G401 (cell line): ENCODE results near the gene SGK2. TPM values are rescaled to one million over a fixed set of nuclear protein-coding genes. Genes with fewer than 3 reads are reported as not detected.
A peak's percentile ranks its signal among the peaks of the same experiment; 100 is the strongest.
"Not testable (repeated sequence)": the region's sequence is repeated elsewhere in the genome, so short reads cannot be mapped to it uniquely, and the experiment has no call there.

ENCODE experiments used
- DNase-seq: peaks from one replicate; pipeline ENCODE4 v3.0.0-alpha.2; 2015; ENCODE audit warnings: low spot score
- in situ Hi-C: cut with HindIII; loops from 2 replicates; pipeline ENCODE4 v1.10.0; 2016; ENCODE audit warnings: low sequenced_read_pairs, mixed read lengths
- total RNA-seq: library from RNA; depleted of rRNA; stranded (reverse); fragments of >200 nt; shearing (Covaris generic); gene quantifications from 2 replicates; pipeline ENCODE4 v1.2.3, GENCODE V29; 2014; rRNA removed

Gene SGK2
- total RNA-seq, 1 experiment from 2014 or later, result 0.27 TPM

- in situ Hi-C loops, result no loop called here
- no peak for DNase-seq
These were observed 25.8 kb downstream of the SGK2 start for GRCh38 chr20:43584448-43585136.

GRCh38 chr20:43586641-43587040 is 27.8 kb downstream of the SGK2 start:
- peak; percentile 29 for DNase-seq
- in situ Hi-C loops, result no loop called here

GRCh38 chr20:43588526-43588925 is 29.7 kb downstream of the SGK2 start:
- in situ Hi-C loops, DNase-seq: not testable (repeated sequence)

GRCh38 chr20:43590036-43590391 is 31.2 kb downstream of the SGK2 start:
- in situ Hi-C loops, result no loop called here
- peak; percentile 47 for DNase-seq

GRCh38 chr20:43590392-43591303 is 31.8 kb downstream of the SGK2 start, which contains the start of gene IFT52:
Gene IFT52 (plus strand): TSS chr20:43590937. CDS start chr20:43594699, 3,762 bp downstream.
- in situ Hi-C loops, result no loop called here
- DNase-seq, result peak; percentile 94

- in situ Hi-C loops, DNase-seq: not testable (repeated sequence)
These were observed 43.1 kb downstream of the SGK2 start for GRCh38 chr20:43601960-43602359.

GRCh38 chr20:43603124-43603523 is 44.3 kb downstream of the SGK2 start:
- in situ Hi-C loops, result no loop called here
- DNase-seq, result no peak

- in situ Hi-C loops, result no loop called here
- no peak for DNase-seq
These were observed 46.9 kb downstream of the SGK2 start for GRCh38 chr20:43605715-43606114.

- in situ Hi-C loops, DNase-seq: not testable (repeated sequence)
These were observed 48.5 kb downstream of the SGK2 start for GRCh38 chr20:43607278-43607677.

GRCh38 chr20:43631598-43631997 is 72.8 kb downstream of the SGK2 start:
- in situ Hi-C loops, result no loop called here
- no peak for DNase-seq

Other genes starting within 250 kb of the SGK2 start
- 24.1 and 27.9 TPM in 2 replicates for gene SRSF6, start 101.1 kb upstream of the SGK2 start, total RNA-seq
- gene L3MBTL1, start 51.3 kb upstream of the SGK2 start, total RNA-seq, result 3.0 and 17.9 TPM in 2 replicates
- 66.6 and 72.5 TPM in 2 replicates for gene IFT52, start 31.9 kb downstream of the SGK2 start, total RNA-seq
- 28.0 and 36.1 TPM in 2 replicates for gene MYBL2, start 108.1 kb downstream of the SGK2 start, total RNA-seq
- not detected in 2 replicates for gene GTSF1L, start 168.0 kb downstream of the SGK2 start, total RNA-seq